ENCODE results near the gene SEMA3D.
"Not testable (repeated sequence)": the region's sequence is repeated elsewhere in the genome, so short reads cannot be mapped to it uniquely, and the experiment has no call there.

Gene SEMA3D

GRCh38 chr7:85030893-85031292 is 156.0 kb downstream of the SEMA3D start:
- peak; percentile 54 for DNase-seq (ENCODE audit: low spot score)

GRCh38 chr7:85025312-85025756 is 161.5 kb downstream of the SEMA3D start:
- DNase-seq (ENCODE audit: low spot score), result peak; percentile 47

- no peak for DNase-seq (ENCODE audit: low spot score)
Observed at GRCh38 chr7:85023916-85024315, 162.9 kb downstream of the SEMA3D start.

- DNase-seq (ENCODE audit: low spot score), result peak; percentile 61
Observed at GRCh38 chr7:85023066-85023712, 163.7 kb downstream of the SEMA3D start.

GRCh38 chr7:85022064-85022697 is 164.7 kb downstream of the SEMA3D start:
- DNase-seq (ENCODE audit: low spot score), result no peak

GRCh38 chr7:85021101-85021704 is 165.7 kb downstream of the SEMA3D start:
- no peak for DNase-seq (ENCODE audit: low spot score)

- DNase-seq (ENCODE audit: low spot score), result no peak
Observed at GRCh38 chr7:85019778-85020177, 167.1 kb downstream of the SEMA3D start.

- no peak for DNase-seq (ENCODE audit: low spot score)
Observed at GRCh38 chr7:85019176-85019575, 167.7 kb downstream of the SEMA3D start.

GRCh38 chr7:85018498-85018897 is 168.4 kb downstream of the SEMA3D start:
- DNase-seq (ENCODE audit: low spot score), result no peak

- DNase-seq (ENCODE audit: low spot score), result no peak
Observed at GRCh38 chr7:85016286-85016685, 170.6 kb downstream of the SEMA3D start.

- DNase-seq (ENCODE audit: low spot score), result no peak
Observed at GRCh38 chr7:85014936-85015660, 171.8 kb downstream of the SEMA3D start.

- DNase-seq (ENCODE audit: low spot score), result no peak
Observed at GRCh38 chr7:85011127-85011526, 175.7 kb downstream of the SEMA3D start.

- no peak for DNase-seq (ENCODE audit: low spot score)
Observed at GRCh38 chr7:85010306-85010705, 176.6 kb downstream of the SEMA3D start.

- DNase-seq (ENCODE audit: low spot score), result no peak
Observed at GRCh38 chr7:85006754-85007153, 180.1 kb downstream of the SEMA3D start.

- DNase-seq (ENCODE audit: low spot score), result no peak
Observed at GRCh38 chr7:85004402-85004801, 182.5 kb downstream of the SEMA3D start.

- no peak for DNase-seq (ENCODE audit: low spot score)
Observed at GRCh38 chr7:85001495-85002345, 185.1 kb downstream of the SEMA3D start.

GRCh38 chr7:85000735-85001350 is 186.0 kb downstream of the SEMA3D start:
- no peak for DNase-seq (ENCODE audit: low spot score)

- no peak for DNase-seq (ENCODE audit: low spot score)
Observed at GRCh38 chr7:84999450-84999849, 187.4 kb downstream of the SEMA3D start.

GRCh38 chr7:84998665-84999064 is 188.2 kb downstream of the SEMA3D start:
- DNase-seq (ENCODE audit: low spot score), result no peak

- DNase-seq (ENCODE audit: low spot score), result no peak
Observed at GRCh38 chr7:84997626-84998025, 189.2 kb downstream of the SEMA3D start.

GRCh38 chr7:84992954-84993353 is 193.9 kb downstream of the SEMA3D start:
- not testable (repeated sequence) for DNase-seq (ENCODE audit: low spot score)
